GM23338 (cell line): ENCODE measurements around the gene SMPD4. TPM values are rescaled to one million over a fixed set of nuclear protein-coding genes. Genes with fewer than 3 reads are reported as not detected.
"Not testable (repeated sequence)": the region's sequence is repeated elsewhere in the genome, so short reads cannot be mapped to it uniquely, and the experiment has no call there.

Source experiments
- ATAC-seq: fragments of 200-7000 bp; cut with Tn5 transposase; 3 replicates; pipeline ENCODE4 v1.9.1; 2020
- DNase-seq: peaks from one replicate; pipeline ENCODE4 v3.0.0-alpha.2; 2015; ENCODE audit warnings: low spot score
- H2AFZ ChIP-seq: fragments of 200-600 bp; sonication (generic); 2 replicates; pipeline ENCODE4 v1.8.0; 2016; ENCODE audit warnings: antibody characterized with exemption, mild to moderate bottlenecking, moderate library complexity
- H3F3A ChIP-seq: fragments of 200-600 bp; sonication (generic); replicated peaks from 2 replicates; pipeline ENCODE4 v1.8.0; 2017; ENCODE audit warnings: antibody characterized with exemption, mixed run types, low read depth
- H3K27ac ChIP-seq: fragments of 200-600 bp; sonication (generic); 2 replicates; pipeline ENCODE4 v1.6.1; 2016; ENCODE audit warnings: low read depth
- H3K27me3 ChIP-seq: fragments of 200-600 bp; sonication (generic); 2 replicates; pipeline ENCODE4 v1.8.0; 2016; ENCODE audit warnings: mild to moderate bottlenecking, mixed run types, moderate library complexity; ENCODE audit not compliant: insufficient read depth
- H3K36me3 ChIP-seq: fragments of 200-600 bp; sonication (generic); 2 replicates; pipeline ENCODE4 v1.8.0; 2016; ENCODE audit warnings: mild to moderate bottlenecking; ENCODE audit not compliant: insufficient read depth
- H3K4me1 ChIP-seq: fragments of 200-600 bp; sonication (generic); 2 replicates; pipeline ENCODE4 v1.8.0; 2016; ENCODE audit warnings: mild to moderate bottlenecking, moderate library complexity; ENCODE audit not compliant: insufficient read depth
- H3K4me2 ChIP-seq: fragments of 200-600 bp; sonication (generic); 2 replicates; pipeline ENCODE4 v1.7.1; 2017; ENCODE audit warnings: mixed run types
- H3K4me3 ChIP-seq: fragments of 200-600 bp; sonication (generic); 2 replicates; pipeline ENCODE4 v1.6.1; 2016; ENCODE audit warnings: mixed run types
- H3K79me2 ChIP-seq: fragments of 200-600 bp; sonication (generic); replicated peaks from 2 replicates; pipeline ENCODE4 v1.8.0; 2017; ENCODE audit warnings: mild to moderate bottlenecking; ENCODE audit not compliant: insufficient read depth
- H3K9me2 ChIP-seq: fragments of 200-600 bp; sonication (generic); 2 replicates; pipeline ENCODE4 v1.8.0; 2017; ENCODE audit not compliant: insufficient read depth
- H4K20me1 ChIP-seq: fragments of 200-600 bp; sonication (generic); replicated peaks from 2 replicates; pipeline ENCODE4 v1.8.0; 2017; ENCODE audit warnings: mild to moderate bottlenecking; ENCODE audit not compliant: insufficient read depth
- H3K27ac Mint-ChIP-seq: 2 replicates; pipeline ENCODE4 v1.8.0; 2020; ENCODE audit warnings: inconsistent platforms, mild to moderate bottlenecking, moderate library complexity, mixed read lengths
- H3K27me3 Mint-ChIP-seq: 3 replicates; pipeline ENCODE4 v1.8.0; 2022; ENCODE audit warnings: low read depth, mild to moderate bottlenecking, moderate library complexity, mixed read lengths, inconsistent platforms; ENCODE audit not compliant: insufficient read depth, poor library complexity
- H3K36me3 Mint-ChIP-seq: 3 replicates; pipeline ENCODE4 v1.8.0; 2021; ENCODE audit warnings: low read depth, mild to moderate bottlenecking, inconsistent platforms, moderate library complexity, mixed read lengths
- H3K4me1 Mint-ChIP-seq: 3 replicates; pipeline ENCODE4 v1.8.0; 2020; ENCODE audit warnings: mild to moderate bottlenecking, inconsistent platforms, mixed read lengths
- H3K4me3 Mint-ChIP-seq: 3 replicates; pipeline ENCODE4 v1.8.0; 2021; ENCODE audit warnings: moderate library complexity, mild to moderate bottlenecking, inconsistent platforms, mixed read lengths
- H3K9me3 Mint-ChIP-seq: 3 replicates; pipeline ENCODE4 v1.8.0; 2020; ENCODE audit warnings: moderate library complexity, mild to moderate bottlenecking, inconsistent platforms, mixed read lengths
- polyA plus RNA-seq: library from polyadenylated mRNA; unstranded; fragments of >200 nt; fragmentation: Nextera tagmentation; extraction: Ambion mirVana; gene quantifications from 2 replicates; pipeline ENCODE4 v1.2.1, GENCODE V29; 2016
- total RNA-seq: library from RNA; depleted of rRNA; stranded (reverse); fragments of >200 nt; shearing (Covaris generic); gene quantifications from 2 replicates; pipeline ENCODE4 v1.2.3, GENCODE V29; 2014
- TF ChIP-seq, protein P1 (sequence below): fragments of 250-450 bp; sonication (Bioruptor Pico); IDR thresholded peaks from 2 replicates; pipeline ENCODE4 v1.5.0; 2020; ENCODE audit warnings: mild to moderate bottlenecking, moderate library complexity

The SMPD4 gene
- total and polyA plus RNA-seq, 2 experiments from 2014 or later, result 44.2 to 98.6 TPM

- TF ChIP-seq, protein P1, sequence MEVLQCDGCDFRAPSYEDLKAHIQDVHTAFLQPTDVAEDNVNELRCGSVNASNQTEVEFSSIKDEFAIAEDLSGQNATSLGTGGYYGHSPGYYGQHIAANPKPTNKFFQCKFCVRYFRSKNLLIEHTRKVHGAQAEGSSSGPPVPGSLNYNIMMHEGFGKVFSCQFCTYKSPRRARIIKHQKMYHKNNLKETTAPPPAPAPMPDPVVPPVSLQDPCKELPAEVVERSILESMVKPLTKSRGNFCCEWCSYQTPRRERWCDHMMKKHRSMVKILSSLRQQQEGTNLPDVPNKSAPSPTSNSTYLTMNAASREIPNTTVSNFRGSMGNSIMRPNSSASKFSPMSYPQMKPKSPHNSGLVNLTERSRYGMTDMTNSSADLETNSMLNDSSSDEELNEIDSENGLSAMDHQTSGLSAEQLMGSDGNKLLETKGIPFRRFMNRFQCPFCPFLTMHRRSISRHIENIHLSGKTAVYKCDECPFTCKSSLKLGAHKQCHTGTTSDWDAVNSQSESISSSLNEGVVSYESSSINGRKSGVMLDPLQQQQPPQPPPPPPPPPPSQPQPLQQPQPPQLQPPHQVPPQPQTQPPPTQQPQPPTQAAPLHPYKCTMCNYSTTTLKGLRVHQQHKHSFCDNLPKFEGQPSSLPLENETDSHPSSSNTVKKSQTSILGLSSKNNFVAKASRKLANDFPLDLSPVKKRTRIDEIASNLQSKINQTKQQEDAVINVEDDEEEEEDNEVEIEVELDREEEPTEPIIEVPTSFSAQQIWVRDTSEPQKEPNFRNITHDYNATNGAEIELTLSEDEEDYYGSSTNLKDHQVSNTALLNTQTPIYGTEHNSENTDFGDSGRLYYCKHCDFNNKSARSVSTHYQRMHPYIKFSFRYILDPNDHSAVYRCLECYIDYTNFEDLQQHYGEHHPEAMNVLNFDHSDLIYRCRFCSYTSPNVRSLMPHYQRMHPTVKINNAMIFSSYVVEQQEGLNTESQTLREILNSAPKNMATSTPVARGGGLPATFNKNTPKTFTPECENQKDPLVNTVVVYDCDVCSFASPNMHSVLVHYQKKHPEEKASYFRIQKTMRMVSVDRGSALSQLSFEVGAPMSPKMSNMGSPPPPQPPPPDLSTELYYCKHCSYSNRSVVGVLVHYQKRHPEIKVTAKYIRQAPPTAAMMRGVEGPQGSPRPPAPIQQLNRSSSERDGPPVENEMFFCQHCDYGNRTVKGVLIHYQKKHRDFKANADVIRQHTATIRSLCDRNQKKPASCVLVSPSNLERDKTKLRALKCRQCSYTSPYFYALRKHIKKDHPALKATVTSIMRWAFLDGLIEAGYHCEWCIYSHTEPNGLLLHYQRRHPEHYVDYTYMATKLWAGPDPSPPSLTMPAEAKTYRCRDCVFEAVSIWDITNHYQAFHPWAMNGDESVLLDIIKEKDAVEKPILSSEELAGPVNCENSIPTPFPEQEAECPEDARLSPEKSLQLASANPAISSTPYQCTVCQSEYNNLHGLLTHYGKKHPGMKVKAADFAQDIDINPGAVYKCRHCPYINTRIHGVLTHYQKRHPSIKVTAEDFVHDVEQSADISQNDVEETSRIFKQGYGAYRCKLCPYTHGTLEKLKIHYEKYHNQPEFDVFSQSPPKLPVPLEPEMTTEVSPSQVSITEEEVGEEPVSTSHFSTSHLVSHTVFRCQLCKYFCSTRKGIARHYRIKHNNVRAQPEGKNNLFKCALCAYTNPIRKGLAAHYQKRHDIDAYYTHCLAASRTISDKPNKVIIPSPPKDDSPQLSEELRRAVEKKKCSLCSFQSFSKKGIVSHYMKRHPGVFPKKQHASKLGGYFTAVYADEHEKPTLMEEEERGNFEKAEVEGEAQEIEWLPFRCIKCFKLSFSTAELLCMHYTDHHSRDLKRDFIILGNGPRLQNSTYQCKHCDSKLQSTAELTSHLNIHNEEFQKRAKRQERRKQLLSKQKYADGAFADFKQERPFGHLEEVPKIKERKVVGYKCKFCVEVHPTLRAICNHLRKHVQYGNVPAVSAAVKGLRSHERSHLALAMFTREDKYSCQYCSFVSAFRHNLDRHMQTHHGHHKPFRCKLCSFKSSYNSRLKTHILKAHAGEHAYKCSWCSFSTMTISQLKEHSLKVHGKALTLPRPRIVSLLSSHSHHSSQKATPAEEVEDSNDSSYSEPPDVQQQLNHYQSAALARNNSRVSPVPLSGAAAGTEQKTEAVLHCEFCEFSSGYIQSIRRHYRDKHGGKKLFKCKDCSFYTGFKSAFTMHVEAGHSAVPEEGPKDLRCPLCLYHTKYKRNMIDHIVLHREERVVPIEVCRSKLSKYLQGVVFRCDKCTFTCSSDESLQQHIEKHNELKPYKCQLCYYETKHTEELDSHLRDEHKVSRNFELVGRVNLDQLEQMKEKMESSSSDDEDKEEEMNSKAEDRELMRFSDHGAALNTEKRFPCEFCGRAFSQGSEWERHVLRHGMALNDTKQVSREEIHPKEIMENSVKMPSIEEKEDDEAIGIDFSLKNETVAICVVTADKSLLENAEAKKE, result no peak
Observed at GRCh38 chr2:130169896-130170295, 11.5 kb downstream of the SMPD4 start (continued).

- peaks cover 82% of the 10 kb centered on the region for H3K36me3 Mint-ChIP-seq
Observed at GRCh38 chr2:130169163-130169562, 12.2 kb downstream of the SMPD4 start.

DNA sequence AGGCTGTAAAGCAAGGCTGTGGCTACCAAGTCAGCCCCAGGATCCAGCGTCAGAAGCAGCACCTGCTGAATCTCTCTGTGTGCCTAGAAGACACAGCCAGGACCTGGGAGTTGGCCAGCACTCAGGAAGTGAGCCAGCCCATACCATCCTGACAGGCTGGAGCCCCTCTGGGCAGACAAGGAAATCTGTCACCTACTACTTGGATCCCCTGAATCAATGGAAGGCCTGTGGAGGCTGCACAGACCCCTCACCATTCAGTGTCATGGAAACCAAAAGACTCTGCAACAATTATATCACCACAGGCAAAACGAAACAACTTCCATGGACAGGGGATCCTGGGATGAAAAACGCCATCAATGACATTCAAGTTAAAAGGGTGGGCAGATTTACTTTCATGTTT is 14.8 kb downstream of the SMPD4 start:
- not testable (repeated sequence) for H3K27me3 Mint-ChIP-seq, H3K27ac Mint-ChIP-seq, H3K9me3 Mint-ChIP-seq, H3K4me1 ChIP-seq, H3K4me3 Mint-ChIP-seq, H3K4me1 Mint-ChIP-seq, H2AFZ ChIP-seq, H3K4me2 ChIP-seq, H3K27ac ChIP-seq, H4K20me1 ChIP-seq, H3K4me3 ChIP-seq, H3F3A ChIP-seq, DNase-seq, H3K79me2 ChIP-seq, H3K9me2 ChIP-seq, ATAC-seq, H3K27me3 ChIP-seq
- H3K36me3 Mint-ChIP-seq, result peaks cover 79% of the 10 kb centered on the region
- H3K36me3 ChIP-seq, result peaks cover 16% of the 10 kb centered on the region

More at GRCh38 chr2:130169163-130169562, 12.2 kb downstream of the SMPD4 start:
- H3K4me2 ChIP-seq, H3K4me3 Mint-ChIP-seq, H3K4me1 Mint-ChIP-seq, H3F3A ChIP-seq, H3K27ac ChIP-seq, H2AFZ ChIP-seq, DNase-seq, H3K4me3 ChIP-seq, H3K4me1 ChIP-seq, H3K27me3 Mint-ChIP-seq, H3K27me3 ChIP-seq, ATAC-seq, H3K79me2 ChIP-seq, H3K9me2 ChIP-seq, H4K20me1 ChIP-seq, H3K9me3 Mint-ChIP-seq, H3K27ac Mint-ChIP-seq: not testable (repeated sequence)
- peaks cover 16% of the 10 kb centered on the region for H3K36me3 ChIP-seq
